ENCODE data around the gene OSBPL9.

- TF ChIP-seq CTCF (IDR thresholded peaks at IDR 0.05; ENCODE audit: insufficient read depth, low read length) (no peak), POLR2AphosphoS5 (IDR thresholded peaks at IDR 0.05; ENCODE audit: low read depth) (no peak), GABPA (IDR thresholded peaks at IDR 0.05; ENCODE audit: low read depth) (no peak), REST (IDR thresholded peaks at IDR 0.05; ENCODE audit: insufficient replicate concordance, low read depth) (no peak)
These were observed 95.7 kb downstream of the OSBPL9 start for GRCh38 chr1:51712590-51712989.
